GM19351 (cell line): Measurements from ENCODE around the gene PPP3CA.

Experiments used
- ATAC-seq: cut with Tn5 transposase; IDR thresholded peaks from one replicate; pipeline ENCODE4 v1.9.1; 2021; ENCODE audit warnings: mild to moderate bottlenecking, moderate library complexity; ENCODE audit not compliant: unreplicated experiment

PPP3CA gene

GRCh38 chr4:101066626-101067170, 280.6 kb downstream of the PPP3CA start:
- ATAC-seq = no peak

GRCh38 chr4:101065935-101066485, 281.3 kb downstream of the PPP3CA start:
- no peak for ATAC-seq

- ATAC-seq = no peak
Measured at GRCh38 chr4:101065346-101065745, 282.0 kb downstream of the PPP3CA start.

GRCh38 chr4:101064541-101065180, 282.7 kb downstream of the PPP3CA start:
- no peak for ATAC-seq

GRCh38 chr4:101055392-101055791, 291.9 kb downstream of the PPP3CA start:
- ATAC-seq = no peak

- no peak for ATAC-seq
Measured at GRCh38 chr4:101050837-101051205, 296.5 kb downstream of the PPP3CA start.

GRCh38 chr4:101050088-101050836, 297.1 kb downstream of the PPP3CA start:
- ATAC-seq = peak; percentile 49

- ATAC-seq = no peak
Measured at GRCh38 chr4:101049549-101050001, 297.8 kb downstream of the PPP3CA start.

- no peak for ATAC-seq
Measured at GRCh38 chr4:101044766-101045165, 302.6 kb downstream of the PPP3CA start.

- no peak for ATAC-seq
Measured at GRCh38 chr4:101042847-101043246, 304.5 kb downstream of the PPP3CA start.

GRCh38 chr4:101040776-101041175, 306.6 kb downstream of the PPP3CA start:
- ATAC-seq = no peak

GRCh38 chr4:101039367-101039766, 308.0 kb downstream of the PPP3CA start:
- no peak for ATAC-seq

GRCh38 chr4:101037938-101038413, 309.4 kb downstream of the PPP3CA start:
- ATAC-seq = peak; percentile 60

- ATAC-seq = no peak
Measured at GRCh38 chr4:101037249-101037648, 310.1 kb downstream of the PPP3CA start.

GRCh38 chr4:101035487-101035886, 311.8 kb downstream of the PPP3CA start:
- ATAC-seq = no peak

GRCh38 chr4:101033986-101034385, 313.3 kb downstream of the PPP3CA start:
- no peak for ATAC-seq

GRCh38 chr4:101032541-101032940, 314.8 kb downstream of the PPP3CA start:
- no peak for ATAC-seq

- ATAC-seq = no peak
Measured at GRCh38 chr4:101031971-101032370, 315.4 kb downstream of the PPP3CA start.

- peak; percentile 68 for ATAC-seq
Measured at GRCh38 chr4:101028886-101029285, 318.4 kb downstream of the PPP3CA start.

- ATAC-seq = no peak
Measured at GRCh38 chr4:101027721-101028120, 319.6 kb downstream of the PPP3CA start.

- no peak for ATAC-seq
Measured at GRCh38 chr4:101025755-101026154, 321.6 kb downstream of the PPP3CA start.
